HG03025 (cell line): ENCODE measurements around the gene TXNRD1.

Experiments used
- ATAC-seq: cut with Tn5 transposase; IDR thresholded peaks from one replicate; pipeline ENCODE4 v1.9.1; 2021; ENCODE audit warnings: mild to moderate bottlenecking, moderate library complexity; ENCODE audit not compliant: unreplicated experiment, low FRiP score

Gene TXNRD1

GRCh38 chr12:104359216-104359615 lies 143.6 kb downstream of the TXNRD1 start:
- no peak for ATAC-seq

GRCh38 chr12:104360157-104360556 lies 144.6 kb downstream of the TXNRD1 start:
- ATAC-seq, result no peak

GRCh38 chr12:104360983-104361707 lies 145.6 kb downstream of the TXNRD1 start:
- no peak for ATAC-seq

GRCh38 chr12:104365921-104366410 lies 150.4 kb downstream of the TXNRD1 start:
- ATAC-seq, result no peak

- ATAC-seq, result no peak
These were observed 154.1 kb downstream of the TXNRD1 start for GRCh38 chr12:104369708-104370107.

GRCh38 chr12:104371043-104371870 lies 155.7 kb downstream of the TXNRD1 start:
- ATAC-seq, result no peak

GRCh38 chr12:104372061-104372720 lies 156.6 kb downstream of the TXNRD1 start:
- no peak for ATAC-seq

- no peak for ATAC-seq
These were observed 157.2 kb downstream of the TXNRD1 start for GRCh38 chr12:104372721-104373335.

- ATAC-seq, result no peak
These were observed 158.5 kb downstream of the TXNRD1 start for GRCh38 chr12:104374071-104374470.

- ATAC-seq, result no peak
These were observed 159.2 kb downstream of the TXNRD1 start for GRCh38 chr12:104374806-104375205.

- ATAC-seq, result no peak
These were observed 160.2 kb downstream of the TXNRD1 start for GRCh38 chr12:104375775-104376174.

GRCh38 chr12:104376650-104377513 lies 161.3 kb downstream of the TXNRD1 start:
- ATAC-seq, result no peak

- no peak for ATAC-seq
These were observed 161.9 kb downstream of the TXNRD1 start for GRCh38 chr12:104377514-104377812.

GRCh38 chr12:104378427-104378826 lies 162.8 kb downstream of the TXNRD1 start:
- ATAC-seq, result no peak

GRCh38 chr12:104381341-104381730 lies 165.8 kb downstream of the TXNRD1 start:
- ATAC-seq, result no peak

- ATAC-seq, result no peak
These were observed 166.3 kb downstream of the TXNRD1 start for GRCh38 chr12:104381731-104382480.

- ATAC-seq, result no peak
These were observed 168.7 kb downstream of the TXNRD1 start for GRCh38 chr12:104384141-104384880.

GRCh38 chr12:104385510-104385909 lies 169.9 kb downstream of the TXNRD1 start:
- ATAC-seq, result no peak

GRCh38 chr12:104386461-104386860 lies 170.9 kb downstream of the TXNRD1 start:
- ATAC-seq, result no peak
